ENCODE results near the gene THRAP3. TPM values are rescaled to one million over a fixed set of nuclear protein-coding genes. Genes with fewer than 3 reads are reported as not detected.

The THRAP3 gene
- total and polyA plus RNA-seq, 7 donors = 25.4 to 104 (median 77.8) TPM

- intact Hi-C loops (cut with DNase I) = no loop called here
- no peaks in the 10 kb centered on the region for H3K27me3 ChIP-seq
- peaks cover 0 to 5% (median 0%) of the 10 kb centered on the region in 4 donors for H3K4me1 ChIP-seq
- H3K27ac ChIP-seq = no peak overlapping the region
- H3K36me3 ChIP-seq = no peaks in the 10 kb centered on the region
- TF ChIP-seq POLR2A (IDR thresholded peaks at IDR 0.05) (no peak), POLR2AphosphoS5 (IDR thresholded peaks at IDR 0.05) (no peak), EP300 (IDR thresholded peaks at IDR 0.05) (no peak), CTCF (IDR thresholded peaks at IDR 0.05) (no peak)
- DNase-seq = no peak
- 90 to 92% methylated on average over 9 of the region's 9 CpGs for WGBS, 2 donors
- H3K9me3 ChIP-seq = no peaks in the 10 kb centered on the region
- no peak overlapping the region for H3K4me3 ChIP-seq
Observed at GRCh38 chr1:36329817-36330216, 105.6 kb downstream of the THRAP3 start.

DNA sequence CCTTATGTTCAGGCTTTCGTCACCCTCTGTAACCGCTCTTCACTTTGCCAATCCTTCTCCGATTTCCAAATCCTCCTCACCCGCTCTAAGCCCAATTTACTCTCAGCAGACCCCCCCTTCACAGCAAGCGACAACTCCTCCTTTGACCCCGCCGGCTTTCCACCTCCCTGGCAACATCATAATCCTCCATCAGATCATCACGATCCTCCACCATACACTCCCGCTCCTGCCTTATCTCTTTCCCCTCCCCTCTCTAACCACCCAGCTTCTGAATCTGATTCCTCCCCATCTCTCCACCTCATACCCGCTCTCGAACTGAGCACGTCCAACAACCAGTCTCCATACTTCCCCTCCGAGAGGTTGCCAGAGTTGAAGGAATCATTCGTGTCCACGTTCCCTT lies 106.7 kb downstream of the THRAP3 start:
- TF ChIP-seq EP300 (IDR thresholded peaks at IDR 0.05) (no peak), CTCF (IDR thresholded peaks at IDR 0.05) (no peak), POLR2AphosphoS5 (IDR thresholded peaks at IDR 0.05) (no peak), POLR2A (IDR thresholded peaks at IDR 0.05) (no peak)
- no peaks in the 10 kb centered on the region for H3K9me3 ChIP-seq
- no peaks in the 10 kb centered on the region for H3K36me3 ChIP-seq
- no peak overlapping the region for H3K4me3 ChIP-seq
- 94 to 95% methylated on average over 15 of the region's 15 CpGs for WGBS, 2 donors
- H3K27me3 ChIP-seq = no peaks in the 10 kb centered on the region
- intact Hi-C loops (cut with DNase I) = no loop called here
- DNase-seq = no peak
- peaks cover 0 to 5% (median 0%) of the 10 kb centered on the region in 4 donors for H3K4me1 ChIP-seq
- no peak overlapping the region for H3K27ac ChIP-seq

GRCh38 chr1:36337830-36338229 lies 113.6 kb downstream of the THRAP3 start:
- H3K9me3 ChIP-seq = no peaks in the 10 kb centered on the region
- intact Hi-C loops (cut with DNase I) = no loop called here
- TF ChIP-seq POLR2AphosphoS5 (IDR thresholded peaks at IDR 0.05) (no peak), CTCF (IDR thresholded peaks at IDR 0.05) (no peak), EP300 (IDR thresholded peaks at IDR 0.05) (no peak), POLR2A (IDR thresholded peaks at IDR 0.05) (no peak)
- no peak for DNase-seq
- no peak overlapping the region for H3K4me3 ChIP-seq
- H3K4me1 ChIP-seq = peaks cover 0 to under 1% (median 0%) of the 10 kb centered on the region in 4 donors
- peaks cover 0 to 34% (median 11%) of the 10 kb centered on the region in 4 donors for H3K36me3 ChIP-seq
- no peak overlapping the region for H3K27ac ChIP-seq
- H3K27me3 ChIP-seq = no peaks in the 10 kb centered on the region
- 85 to 87% methylated on average over 6 of the region's 6 CpGs for WGBS, 2 donors

DNA sequence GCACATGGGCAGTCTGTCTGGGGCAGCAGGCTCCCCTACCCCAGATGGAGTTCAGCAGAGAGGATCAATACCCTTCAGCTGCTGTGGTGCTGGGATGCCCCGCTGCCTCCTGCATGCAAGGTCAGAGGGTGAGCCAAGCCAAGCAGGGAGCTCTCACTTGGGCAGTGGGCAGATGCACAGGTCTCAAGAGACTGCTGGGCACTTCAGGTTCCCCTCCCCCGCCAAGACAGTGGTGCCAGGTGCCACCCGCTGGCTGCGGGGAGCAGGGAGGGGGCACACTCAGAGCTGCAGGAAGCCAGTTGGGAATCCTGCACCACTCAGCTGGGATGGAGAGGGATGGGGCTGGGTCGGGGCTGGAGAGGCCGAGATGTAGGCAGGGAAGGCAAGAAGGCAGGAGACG lies 115.0 kb downstream of the THRAP3 start:
- Histone ChIP-seq H3K27ac (no peak overlapping the region), H3K4me1 (peaks cover 0 to 6% (median 2%) of the 10 kb centered on the region in 4 donors), H3K9me3 (no peaks in the 10 kb centered on the region), H3K36me3 (peaks cover 7 to 45% (median 16%) of the 10 kb centered on the region in 4 donors), H3K27me3 (no peaks in the 10 kb centered on the region), H3K4me3 (no peak overlapping the region)
- TF ChIP-seq EP300 (IDR thresholded peaks at IDR 0.05) (no peak), CTCF (IDR thresholded peaks at IDR 0.05) (no peak)
- WGBS, 2 donors = 83 to 88% methylated on average over 7 of the region's 7 CpGs
- no peak for DNase-seq
- intact Hi-C loops (cut with DNase I) = no loop called here

- H3K4me1 ChIP-seq = peaks cover 0 to 6% (median 2%) of the 10 kb centered on the region in 4 donors
- no peaks in the 10 kb centered on the region for H3K9me3 ChIP-seq
- no peaks in the 10 kb centered on the region for H3K27me3 ChIP-seq
- DNase-seq = no peak
- no peak overlapping the region for H3K27ac ChIP-seq
- H3K36me3 ChIP-seq = peaks cover 10 to 49% (median 18%) of the 10 kb centered on the region in 4 donors
- no peak for TF ChIP-seq CTCF (IDR thresholded peaks at IDR 0.05)
- TF ChIP-seq POLR2A (IDR thresholded peaks at IDR 0.05) = no peak
- no peak for TF ChIP-seq EP300 (IDR thresholded peaks at IDR 0.05)
- no peak for TF ChIP-seq POLR2AphosphoS5 (IDR thresholded peaks at IDR 0.05)
- WGBS, 2 donors = 91% methylated on average over 9 of the region's 9 CpGs
- intact Hi-C loops (cut with DNase I) = no loop called here
- H3K4me3 ChIP-seq = no peak overlapping the region
Observed at GRCh38 chr1:36339615-36340014, 115.4 kb downstream of the THRAP3 start.

Data from sigmoid colon (tissue), 7 donors.